ENCODE data around the gene ZNF736.
"Not testable (repeated sequence)": the region's sequence is repeated elsewhere in the genome, so short reads cannot be mapped to it uniquely, and the experiment has no call there.

Gene ZNF736

DNA sequence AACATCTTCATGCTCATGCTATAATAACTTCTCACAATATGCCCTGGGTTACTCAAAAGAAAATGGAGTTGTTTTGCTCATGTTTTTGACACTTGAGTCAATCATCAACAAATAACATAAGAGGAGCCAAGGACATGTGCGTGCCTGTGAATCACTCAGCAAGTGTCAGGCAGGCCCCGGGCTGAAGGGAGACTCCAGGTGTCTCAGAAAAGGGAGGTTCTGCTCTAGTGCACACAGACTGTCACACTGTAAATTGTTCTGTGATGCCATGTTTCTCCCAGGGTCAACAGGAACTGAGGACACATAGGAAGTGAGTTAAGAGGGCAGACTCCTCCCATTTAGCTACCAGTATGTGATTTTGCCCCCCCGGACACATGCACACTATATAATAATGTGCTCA, 10.4 kb downstream of the ZNF736 start:
- not testable (repeated sequence) for H3K4me3 Mint-ChIP-seq
- H3K9me3 Mint-ChIP-seq (ENCODE audit: low read depth), result peaks cover 30% of the 10 kb centered on the region
- H3K36me3 Mint-ChIP-seq, result peaks cover 58% of the 10 kb centered on the region

DNA sequence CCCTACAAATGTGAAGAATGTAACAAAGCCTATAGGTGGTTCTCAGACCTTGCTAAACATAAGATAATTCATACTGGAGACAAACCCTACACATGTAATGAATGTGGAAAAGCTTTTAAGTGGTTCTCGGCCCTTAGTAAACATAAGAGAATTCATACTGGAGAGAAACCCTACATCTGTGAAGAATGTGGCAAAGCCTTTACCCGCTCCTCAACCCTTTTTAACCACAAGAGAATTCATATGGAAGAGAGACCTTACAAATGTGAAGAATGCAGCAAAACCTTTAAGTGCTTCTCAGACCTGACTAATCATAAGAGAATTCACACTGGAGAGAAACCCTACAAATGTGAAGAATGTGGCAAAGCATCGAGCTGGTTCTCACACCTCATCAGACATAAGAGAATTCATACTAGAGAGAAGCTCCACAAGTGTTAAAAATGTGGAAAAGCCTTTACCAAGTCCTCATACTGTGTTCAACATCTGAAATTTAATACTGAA, 35.0 kb downstream of the ZNF736 start:
- Mint-ChIP-seq H3K36me3 (peaks cover 51% of the 10 kb centered on the region), H3K9me3 (ENCODE audit: low read depth) (peaks cover 38% of the 10 kb centered on the region)
- not testable (repeated sequence) for H3K27me3 Mint-ChIP-seq; H3K27ac Mint-ChIP-seq; H3K4me3 Mint-ChIP-seq; H3K4me1 Mint-ChIP-seq (ENCODE audit: low read depth)

More for the DNA sequence above, 10.4 kb downstream of the ZNF736 start:
- not testable (repeated sequence) for H3K27me3 Mint-ChIP-seq; H3K4me1 Mint-ChIP-seq (ENCODE audit: low read depth); H3K27ac Mint-ChIP-seq

DNA sequence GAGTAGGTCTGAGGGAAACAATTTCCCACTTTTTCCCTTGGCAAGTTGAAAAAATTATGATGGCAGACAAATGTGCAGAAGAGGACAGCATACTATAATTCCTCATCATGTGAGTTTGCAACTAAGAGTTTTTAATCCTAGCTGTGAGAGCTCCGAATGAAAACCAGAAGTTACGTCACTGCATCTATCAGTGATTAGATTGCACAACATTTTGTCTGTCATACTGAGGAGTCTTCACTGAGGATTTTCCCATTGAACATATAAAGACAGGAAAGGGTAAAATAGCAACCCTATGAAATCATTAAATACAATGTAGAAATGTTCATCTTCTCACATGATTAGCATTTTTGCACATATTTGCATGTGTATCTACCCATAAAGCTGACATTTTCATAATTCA, 45.8 kb downstream of the ZNF736 start:
- Mint-ChIP-seq H3K9me3 (ENCODE audit: low read depth) (peaks cover 27% of the 10 kb centered on the region), H3K4me1 (ENCODE audit: low read depth) (peaks cover 2% of the 10 kb centered on the region), H3K27me3 (no peaks in the 10 kb centered on the region), H3K4me3 (no peak overlapping the region), H3K27ac (no peak overlapping the region), H3K36me3 (peaks cover 17% of the 10 kb centered on the region)

DNA sequence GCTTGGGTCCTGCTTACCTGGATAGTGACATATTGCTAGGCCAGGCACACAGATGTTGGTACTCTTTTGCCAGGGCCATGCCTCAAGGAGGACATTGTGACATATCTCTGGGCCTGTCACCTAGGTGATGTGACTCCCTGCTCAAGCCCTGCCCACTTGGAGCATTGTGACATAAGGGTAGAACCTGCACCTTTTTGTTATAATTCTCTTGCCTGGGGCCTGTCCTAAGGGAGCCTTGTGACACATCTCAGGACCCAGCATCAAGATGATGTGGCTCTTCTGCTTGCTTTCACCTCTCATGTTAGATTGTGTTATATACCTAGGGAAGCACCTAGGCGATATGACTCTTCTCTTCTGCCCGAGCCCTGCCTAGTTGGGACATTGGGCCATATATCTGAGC, 57.4 kb downstream of the ZNF736 start:
- peaks cover 6% of the 10 kb centered on the region for H3K36me3 Mint-ChIP-seq

DNA sequence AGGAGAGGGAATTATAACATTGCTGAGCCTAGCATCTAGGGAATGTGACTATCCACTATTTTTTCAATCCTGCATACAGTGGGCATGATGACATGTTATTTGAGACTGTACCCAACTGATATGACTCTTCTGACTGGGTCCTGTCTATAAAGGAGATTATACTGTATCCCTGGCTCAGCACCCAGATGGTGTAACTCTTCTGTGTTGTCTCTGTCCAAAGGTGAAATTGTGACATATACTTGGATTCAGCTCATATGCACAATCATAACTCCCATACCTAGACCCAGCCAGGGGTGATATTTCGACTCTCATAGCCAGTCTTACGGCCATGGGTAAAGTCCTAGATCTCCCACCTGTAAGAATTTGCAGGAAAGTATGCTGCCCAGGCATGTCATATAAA, 59.3 kb downstream of the ZNF736 start:
- no peak overlapping the region for H3K4me3 Mint-ChIP-seq
- no peak overlapping the region for H3K27ac Mint-ChIP-seq
- no peaks in the 10 kb centered on the region for H3K27me3 Mint-ChIP-seq
- no peaks in the 10 kb centered on the region for H3K4me1 Mint-ChIP-seq (ENCODE audit: low read depth)
- peaks cover 28% of the 10 kb centered on the region for H3K9me3 Mint-ChIP-seq (ENCODE audit: low read depth)
- peaks cover 2% of the 10 kb centered on the region for H3K36me3 Mint-ChIP-seq

More for the DNA sequence above, 57.4 kb downstream of the ZNF736 start:
- Mint-ChIP-seq H3K9me3 (ENCODE audit: low read depth) (peaks cover 33% of the 10 kb centered on the region), H3K27me3 (no peaks in the 10 kb centered on the region), H3K4me3 (no peak overlapping the region), H3K4me1 (ENCODE audit: low read depth) (no peaks in the 10 kb centered on the region), H3K27ac (no peak overlapping the region)

DNA sequence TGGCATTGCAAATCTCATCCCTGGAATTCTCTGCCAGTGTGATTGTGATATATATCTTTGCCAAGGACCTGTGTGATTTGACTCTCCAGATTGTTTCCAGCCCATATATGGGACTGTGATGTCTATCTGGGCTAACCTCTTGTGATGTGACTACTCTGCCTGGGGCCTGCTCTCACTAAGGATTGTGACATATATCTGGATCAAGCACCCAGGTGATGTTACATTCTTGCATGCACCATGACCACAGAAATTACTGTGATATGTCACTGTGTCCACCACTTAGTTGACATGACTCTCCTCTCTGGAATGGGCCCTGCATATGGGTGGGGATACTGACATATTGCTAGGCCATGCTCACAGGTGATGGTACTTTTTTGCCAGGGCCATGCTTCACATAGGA, 86.6 kb downstream of the ZNF736 start:
- peaks cover 12% of the 10 kb centered on the region for H3K9me3 Mint-ChIP-seq (ENCODE audit: low read depth)
- no peaks in the 10 kb centered on the region for H3K4me1 Mint-ChIP-seq (ENCODE audit: low read depth)
- H3K36me3 Mint-ChIP-seq, result no peaks in the 10 kb centered on the region
- no peak overlapping the region for H3K4me3 Mint-ChIP-seq
- no peaks in the 10 kb centered on the region for H3K27me3 Mint-ChIP-seq
- H3K27ac Mint-ChIP-seq, result no peak overlapping the region
